Measurements from ENCODE around the gene GNG13.

GRCh38 chr16:832652-833336, 32.3 kb upstream of the GNG13 start:
- TF ChIP-seq CTCF (conservative IDR thresholded peaks at IDR 0.05; ENCODE audit: low read depth, low read length) = no peak
- TF ChIP-seq NFE2L2 (IDR thresholded peaks at IDR 0.05; ENCODE audit: low read depth, low read length) = no peak
- TF ChIP-seq POLR2A (IDR thresholded peaks at IDR 0.05; ENCODE audit: low read depth, low read length) = no peak
- TF ChIP-seq MAFK (IDR thresholded peaks at IDR 0.05; ENCODE audit: low read depth, low read length) = no peak
- TF ChIP-seq RFX5 (IDR thresholded peaks at IDR 0.05; ENCODE audit: low read depth, low read length) = no peak
- no peak for TF ChIP-seq ELK1 (IDR thresholded peaks at IDR 0.05; ENCODE audit: borderline replicate concordance, low read depth, low read length)
- no peak for TF ChIP-seq CHD1 (IDR thresholded peaks at IDR 0.05; ENCODE audit: low read depth, low read length)

Measured in IMR-90 (cell line).